ENCODE measurements around the gene MLANA. TPM values are rescaled to one million over a fixed set of nuclear protein-coding genes. Genes with fewer than 3 reads are reported as not detected.

The MLANA gene
- not detected for total RNA-seq

- no peaks in the 10 kb centered on the region for H3K27me3 ChIP-seq
- H3K27ac ChIP-seq = no peak within 1 kb of the TSS
- no peak within 1 kb of the TSS for H3K4me3 ChIP-seq
- H3K4me1 ChIP-seq = no peaks in the 10 kb centered on the region
- no peaks in the 10 kb centered on the region for H3K36me3 ChIP-seq
- TF ChIP-seq CTCF (IDR thresholded peaks at IDR 0.05) (no peak), POLR2A (IDR thresholded peaks at IDR 0.05) (no peak)
- no peak for DNase-seq
- no peaks in the 10 kb centered on the region for H3K9me3 ChIP-seq
These were observed at the start of gene MLANA for GRCh38 chr9:5890641-5891040. TSS of gene MLANA (plus strand) at chr9:5890889. CDS start at chr9:5892475, 1,586 bp downstream.

- peak in 2 of 3 donors; percentile 38 to 60 for DNase-seq
- Histone ChIP-seq H3K36me3 (no peaks in the 10 kb centered on the region), H3K4me3 (no peak overlapping the region), H3K27ac (peak overlapping the region in 1 of 4 donors; percentile 4), H3K27me3 (no peaks in the 10 kb centered on the region), H3K9me3 (no peaks in the 10 kb centered on the region), H3K4me1 (peaks cover 0 to 26% (median 4%) of the 10 kb centered on the region in 4 donors)
- TF ChIP-seq CTCF (IDR thresholded peaks at IDR 0.05) (no peak), POLR2A (IDR thresholded peaks at IDR 0.05) (no peak)
These were observed 48.7 kb upstream of the MLANA start for GRCh38 chr9:5841771-5842573.

- Histone ChIP-seq H3K27ac (peak overlapping the region in 2 of 4 donors; percentile 46 to 65), H3K4me3 (no peak overlapping the region), H3K4me1 (peaks cover 0 to 26% (median 4%) of the 10 kb centered on the region in 4 donors), H3K9me3 (no peaks in the 10 kb centered on the region), H3K36me3 (no peaks in the 10 kb centered on the region), H3K27me3 (no peaks in the 10 kb centered on the region)
- TF ChIP-seq POLR2A (IDR thresholded peaks at IDR 0.05) (no peak), CTCF (IDR thresholded peaks at IDR 0.05) (no peak)
- no peak for DNase-seq
These were observed 47.5 kb upstream of the MLANA start for GRCh38 chr9:5842929-5843793.

- no peak for TF ChIP-seq CTCF (IDR thresholded peaks at IDR 0.05)
- TF ChIP-seq POLR2A (IDR thresholded peaks at IDR 0.05) = no peak
- Histone ChIP-seq H3K27me3 (no peaks in the 10 kb centered on the region), H3K4me1 (peaks cover 0 to 25% (median 4%) of the 10 kb centered on the region in 4 donors), H3K9me3 (no peaks in the 10 kb centered on the region), H3K4me3 (no peak overlapping the region), H3K27ac (peak overlapping the region in 3 of 4 donors; percentile 25 to 65 (median 46)), H3K36me3 (no peaks in the 10 kb centered on the region)
- no peak for DNase-seq
These were observed 46.8 kb upstream of the MLANA start for GRCh38 chr9:5843794-5844471.

GRCh38 chr9:5845157-5845531 lies 45.5 kb upstream of the MLANA start:
- DNase-seq = no peak
- Histone ChIP-seq H3K9me3 (no peaks in the 10 kb centered on the region), H3K27me3 (no peaks in the 10 kb centered on the region), H3K27ac (no peak overlapping the region), H3K4me1 (peaks cover 0 to 15% (median 4%) of the 10 kb centered on the region in 4 donors), H3K36me3 (no peaks in the 10 kb centered on the region), H3K4me3 (no peak overlapping the region)
- TF ChIP-seq POLR2A (IDR thresholded peaks at IDR 0.05) (no peak), CTCF (IDR thresholded peaks at IDR 0.05) (no peak)
